ENCODE data around the gene LLGL1.

LLGL1 gene

GRCh38 chr17:18262111-18262510 is 36.7 kb downstream of the LLGL1 start:
- no peak for TF ChIP-seq CTCF (IDR thresholded peaks at IDR 0.05; ENCODE audit: control insufficient read depth, insufficient read depth, low read depth, low read length, missing control alignments)
- H3K4me3 ChIP-seq (ENCODE audit: control insufficient read depth, low read depth, low read length) = no peak overlapping the region
- DNase-seq (ENCODE audit: low read depth) = no peak

GRCh38 chr17:18262641-18263040 is 37.2 kb downstream of the LLGL1 start:
- TF ChIP-seq CTCF (IDR thresholded peaks at IDR 0.05; ENCODE audit: control insufficient read depth, insufficient read depth, low read depth, low read length, missing control alignments) = no peak
- no peak for DNase-seq (ENCODE audit: low read depth)
- H3K4me3 ChIP-seq (ENCODE audit: control insufficient read depth, low read depth, low read length) = no peak overlapping the region

DNA sequence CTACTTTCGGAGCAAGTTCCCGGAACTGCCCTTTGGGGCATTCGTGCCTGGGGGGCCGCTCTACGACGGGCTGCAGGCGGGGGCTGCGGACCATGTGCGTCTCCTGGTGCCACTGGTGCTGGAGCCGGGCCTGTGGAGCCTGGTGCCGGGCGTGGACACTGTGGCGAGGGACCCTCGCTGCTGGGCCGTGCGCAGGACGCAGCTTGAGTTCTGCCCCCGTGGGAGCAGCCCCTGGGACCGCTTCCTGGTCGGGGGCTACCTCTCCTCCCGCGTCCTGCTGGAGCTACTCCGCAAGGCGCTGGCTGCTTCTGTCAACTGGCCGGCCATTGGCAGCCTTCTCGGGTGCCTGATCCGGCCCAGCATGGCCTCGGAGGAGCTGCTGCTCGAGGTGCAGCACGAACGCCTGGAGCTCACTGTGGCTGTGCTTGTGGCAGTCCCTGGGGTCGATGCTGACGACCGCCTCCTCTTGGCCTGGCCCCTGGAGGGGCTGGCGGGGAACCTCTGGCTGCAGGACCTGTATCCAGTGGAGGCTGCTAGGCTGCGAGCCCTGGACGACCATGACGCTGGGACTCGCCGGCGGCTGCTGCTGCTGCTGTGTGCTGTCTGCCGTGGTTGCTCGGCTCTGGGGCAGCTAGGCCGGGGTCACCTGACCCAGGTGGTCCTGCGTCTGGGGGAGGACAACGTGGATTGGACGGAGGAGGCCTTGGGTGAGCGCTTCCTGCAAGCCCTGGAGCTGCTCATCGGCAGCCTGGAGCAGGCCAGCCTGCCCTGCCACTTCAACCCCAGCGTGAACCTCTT is 38.6 kb downstream of the LLGL1 start:
- no peak for TF ChIP-seq CTCF (IDR thresholded peaks at IDR 0.05; ENCODE audit: control insufficient read depth, insufficient read depth, low read depth, low read length, missing control alignments)
- DNase-seq (ENCODE audit: low read depth) = no peak
- no peak overlapping the region for H3K4me3 ChIP-seq (ENCODE audit: control insufficient read depth, low read depth, low read length)

GRCh38 chr17:18267366-18267765 is 41.9 kb downstream of the LLGL1 start:
- DNase-seq (ENCODE audit: low read depth) = no peak
- no peak for TF ChIP-seq CTCF (IDR thresholded peaks at IDR 0.05; ENCODE audit: control insufficient read depth, insufficient read depth, low read depth, low read length, missing control alignments)
- H3K4me3 ChIP-seq (ENCODE audit: control insufficient read depth, low read depth, low read length) = no peak overlapping the region

GRCh38 chr17:18267927-18268711 is 42.7 kb downstream of the LLGL1 start:
- no peak for DNase-seq (ENCODE audit: low read depth)
- H3K4me3 ChIP-seq (ENCODE audit: control insufficient read depth, low read depth, low read length) = no peak overlapping the region
- no peak for TF ChIP-seq CTCF (IDR thresholded peaks at IDR 0.05; ENCODE audit: control insufficient read depth, insufficient read depth, low read depth, low read length, missing control alignments)

GRCh38 chr17:18270046-18270931 is 44.9 kb downstream of the LLGL1 start:
- no peak overlapping the region for H3K4me3 ChIP-seq (ENCODE audit: control insufficient read depth, low read depth, low read length)
- DNase-seq (ENCODE audit: low read depth) = no peak
- TF ChIP-seq CTCF (IDR thresholded peaks at IDR 0.05; ENCODE audit: control insufficient read depth, insufficient read depth, low read depth, low read length, missing control alignments) = no peak

All from AG09309 (cell line).